ENCODE data around the gene PDE4D.

DNA sequence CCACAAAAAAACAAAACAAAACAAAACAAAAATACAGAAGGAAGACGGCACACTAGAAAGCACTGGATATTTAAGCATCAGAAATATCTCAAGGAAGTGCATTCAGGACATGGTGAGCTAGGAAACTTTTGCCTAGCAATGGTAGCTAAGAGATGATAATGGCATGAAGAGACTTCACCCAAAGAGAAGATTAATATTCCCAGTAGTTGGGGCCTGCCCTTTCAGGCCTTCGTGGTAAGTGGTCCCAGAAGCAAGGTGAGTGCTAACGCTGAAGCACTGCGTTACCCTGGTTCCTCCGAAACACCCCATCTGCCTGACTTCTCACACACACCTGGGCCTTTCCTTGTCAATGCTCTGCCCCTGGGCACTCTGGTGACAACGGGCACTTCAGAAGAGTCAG, 725.5 kb downstream of the PDE4D start:
- TF ChIP-seq POLR2A (IDR thresholded peaks at IDR 0.05), result no peak
- no peak for TF ChIP-seq CTCF (IDR thresholded peaks at IDR 0.05)
- TF ChIP-seq POLR2AphosphoS5 (IDR thresholded peaks at IDR 0.05), result no peak
